ENCODE data around the gene CCSER1. TPM values are rescaled to one million over a fixed set of nuclear protein-coding genes. Genes with fewer than 3 reads are reported as not detected.

The CCSER1 gene
- total RNA-seq, 1 experiment from 2014 or later: 0.63 TPM

- TF ChIP-seq CTCF (IDR thresholded peaks at IDR 0.05; ENCODE audit: unreplicated experiment): no peak
- ChIA-PET POLR2A (no interaction called here), CTCF (no interaction called here)
- H3K27ac Mint-ChIP-seq (ENCODE audit: low read depth, unreplicated experiment): no peak overlapping the region
- no peaks in the 10 kb centered on the region for H3K36me3 Mint-ChIP-seq (ENCODE audit: insufficient read depth, unreplicated experiment)
- no peak for DNase-seq (ENCODE audit: unreplicated experiment)
- no TSS peak for BruUV-seq (replicated peaks)
- no peak overlapping the region for H3K4me3 Mint-ChIP-seq (ENCODE audit: unreplicated experiment)
- H3K4me1 Mint-ChIP-seq (ENCODE audit: insufficient read depth, unreplicated experiment): no peaks in the 10 kb centered on the region
- no peaks in the 10 kb centered on the region for H3K9me3 Mint-ChIP-seq (ENCODE audit: unreplicated experiment)
- intact Hi-C loops (cut with micrococcal nuclease): no loop called here
- no peaks in the 10 kb centered on the region for H3K27me3 Mint-ChIP-seq (ENCODE audit: insufficient read depth, unreplicated experiment)
Measured at GRCh38 chr4:90585961-90586360, 458.8 kb downstream of the CCSER1 start.

GRCh38 chr4:90586799-90587198 is 459.6 kb downstream of the CCSER1 start:
- H3K4me1 Mint-ChIP-seq (ENCODE audit: insufficient read depth, unreplicated experiment): no peaks in the 10 kb centered on the region
- no peaks in the 10 kb centered on the region for H3K9me3 Mint-ChIP-seq (ENCODE audit: unreplicated experiment)
- POLR2A ChIA-PET: no interaction called here
- intact Hi-C loops (cut with micrococcal nuclease): no loop called here
- no peak overlapping the region for H3K4me3 Mint-ChIP-seq (ENCODE audit: unreplicated experiment)
- H3K27ac Mint-ChIP-seq (ENCODE audit: low read depth, unreplicated experiment): no peak overlapping the region
- H3K36me3 Mint-ChIP-seq (ENCODE audit: insufficient read depth, unreplicated experiment): no peaks in the 10 kb centered on the region
- DNase-seq (ENCODE audit: unreplicated experiment): no peak
- BruUV-seq (replicated peaks): no TSS peak
- CTCF ChIA-PET: no interaction called here
- no peaks in the 10 kb centered on the region for H3K27me3 Mint-ChIP-seq (ENCODE audit: insufficient read depth, unreplicated experiment)
- no peak for TF ChIP-seq CTCF (IDR thresholded peaks at IDR 0.05; ENCODE audit: unreplicated experiment)

- CTCF ChIA-PET: no interaction called here
- no TSS peak for BruUV-seq (replicated peaks)
- intact Hi-C loops (cut with micrococcal nuclease): no loop called here
- no peaks in the 10 kb centered on the region for H3K9me3 Mint-ChIP-seq (ENCODE audit: unreplicated experiment)
- no peak for DNase-seq (ENCODE audit: unreplicated experiment)
- POLR2A ChIA-PET: no interaction called here
- no peak overlapping the region for H3K27ac Mint-ChIP-seq (ENCODE audit: low read depth, unreplicated experiment)
- TF ChIP-seq CTCF (IDR thresholded peaks at IDR 0.05; ENCODE audit: unreplicated experiment): no peak
- no peak overlapping the region for H3K4me3 Mint-ChIP-seq (ENCODE audit: unreplicated experiment)
- H3K4me1 Mint-ChIP-seq (ENCODE audit: insufficient read depth, unreplicated experiment): peaks cover 7% of the 10 kb centered on the region
- H3K36me3 Mint-ChIP-seq (ENCODE audit: insufficient read depth, unreplicated experiment): no peaks in the 10 kb centered on the region
- H3K27me3 Mint-ChIP-seq (ENCODE audit: insufficient read depth, unreplicated experiment): no peaks in the 10 kb centered on the region
Measured at GRCh38 chr4:90597927-90598326, 470.7 kb downstream of the CCSER1 start.

GRCh38 chr4:90598741-90599140 is 471.5 kb downstream of the CCSER1 start:
- H3K4me1 Mint-ChIP-seq (ENCODE audit: insufficient read depth, unreplicated experiment): no peaks in the 10 kb centered on the region
- TF ChIP-seq CTCF (IDR thresholded peaks at IDR 0.05; ENCODE audit: unreplicated experiment): no peak
- no TSS peak for BruUV-seq (replicated peaks)
- no peaks in the 10 kb centered on the region for H3K9me3 Mint-ChIP-seq (ENCODE audit: unreplicated experiment)
- H3K36me3 Mint-ChIP-seq (ENCODE audit: insufficient read depth, unreplicated experiment): no peaks in the 10 kb centered on the region
- POLR2A ChIA-PET: interaction anchor here (0.6 kb wide), 1 partner anchor 32 kb away, joined by 4 read pairs; no protein-coding TSS in a partner anchor
- intact Hi-C loops (cut with micrococcal nuclease): no loop called here
- no peak for DNase-seq (ENCODE audit: unreplicated experiment)
- no peak overlapping the region for H3K4me3 Mint-ChIP-seq (ENCODE audit: unreplicated experiment)
- no peaks in the 10 kb centered on the region for H3K27me3 Mint-ChIP-seq (ENCODE audit: insufficient read depth, unreplicated experiment)
- CTCF ChIA-PET: no interaction called here
- no peak overlapping the region for H3K27ac Mint-ChIP-seq (ENCODE audit: low read depth, unreplicated experiment)

All from MCF 10A (cell line).